Measurements from ENCODE around the gene SPINK5.

SPINK5 gene

GRCh38 chr5:148168246-148168645, 104.5 kb downstream of the SPINK5 start, which contains the start of gene SPINK14:
Gene SPINK14, plus strand, starts transcription at chr5:148168546. Its CDS starts 1,187 bp downstream, at chr5:148169733.
- Histone ChIP-seq H3K4me3 (no peak within 1 kb of the TSS), H3K4me1 (no peaks in the 10 kb centered on the region), H3K4me2 (no peak within 1 kb of the TSS), H3K36me3 (no peaks in the 10 kb centered on the region), H4K20me1 (no peaks in the 10 kb centered on the region), H3K9me3 (no peaks in the 10 kb centered on the region), H3K9ac (no peak within 1 kb of the TSS), H3K27me3 (no peaks in the 10 kb centered on the region), H3K27ac (no peak within 1 kb of the TSS)
- no peak for TF ChIP-seq Cebpa-rat (IDR thresholded peaks at IDR 0.05)

GRCh38 chr5:148172377-148172776, 108.6 kb downstream of the SPINK5 start:
- Histone ChIP-seq H3K4me3 (no peak overlapping the region), H4K20me1 (no peaks in the 10 kb centered on the region), H3K9ac (no peak overlapping the region), H3K9me3 (no peaks in the 10 kb centered on the region), H3K4me2 (no peak overlapping the region), H3K27ac (no peak overlapping the region), H3K27me3 (no peaks in the 10 kb centered on the region), H3K36me3 (no peaks in the 10 kb centered on the region), H3K4me1 (no peaks in the 10 kb centered on the region)
- no peak for TF ChIP-seq Cebpa-rat (IDR thresholded peaks at IDR 0.05)

GRCh38 chr5:148176480-148176879, 112.7 kb downstream of the SPINK5 start:
- Histone ChIP-seq H3K4me2 (no peak overlapping the region), H3K27ac (no peak overlapping the region)
- no peak for TF ChIP-seq Cebpa-rat (IDR thresholded peaks at IDR 0.05)

GRCh38 chr5:148177207-148177606, 113.4 kb downstream of the SPINK5 start:
- H3K9me3 ChIP-seq = no peaks in the 10 kb centered on the region
- H3K4me2 ChIP-seq = no peak overlapping the region
- H3K27me3 ChIP-seq = no peaks in the 10 kb centered on the region
- H3K9ac ChIP-seq = no peak overlapping the region
- no peak for TF ChIP-seq Cebpa-rat (IDR thresholded peaks at IDR 0.05)
- no peaks in the 10 kb centered on the region for H3K4me1 ChIP-seq
- H4K20me1 ChIP-seq = no peaks in the 10 kb centered on the region
- H3K36me3 ChIP-seq = no peaks in the 10 kb centered on the region
- H3K4me3 ChIP-seq = no peak overlapping the region
- H3K27ac ChIP-seq = no peak overlapping the region

More at GRCh38 chr5:148176480-148176879, 112.7 kb downstream of the SPINK5 start:
- no peaks in the 10 kb centered on the region for H3K27me3 ChIP-seq
- H4K20me1 ChIP-seq = no peaks in the 10 kb centered on the region
- no peak overlapping the region for H3K9ac ChIP-seq
- no peak overlapping the region for H3K4me3 ChIP-seq
- H3K4me1 ChIP-seq = no peaks in the 10 kb centered on the region
- no peaks in the 10 kb centered on the region for H3K9me3 ChIP-seq
- no peaks in the 10 kb centered on the region for H3K36me3 ChIP-seq

GRCh38 chr5:148179234-148179824, 115.5 kb downstream of the SPINK5 start:
- Histone ChIP-seq H3K36me3 (no peaks in the 10 kb centered on the region), H3K27me3 (no peaks in the 10 kb centered on the region)

GRCh38 chr5:148186248-148187003, 122.6 kb downstream of the SPINK5 start:
- Histone ChIP-seq H3K4me2 (no peak overlapping the region), H3K27ac (no peak overlapping the region), H3K4me3 (no peak overlapping the region), H4K20me1 (no peaks in the 10 kb centered on the region), H3K9ac (no peak overlapping the region), H3K9me3 (no peaks in the 10 kb centered on the region), H3K27me3 (no peaks in the 10 kb centered on the region), H3K4me1 (peaks cover 5% of the 10 kb centered on the region), H3K36me3 (no peaks in the 10 kb centered on the region)
- TF ChIP-seq Cebpa-rat (IDR thresholded peaks at IDR 0.05) = no peak

More at GRCh38 chr5:148179234-148179824, 115.5 kb downstream of the SPINK5 start:
- no peak for TF ChIP-seq Cebpa-rat (IDR thresholded peaks at IDR 0.05)
- Histone ChIP-seq H3K4me3 (no peak overlapping the region), H4K20me1 (no peaks in the 10 kb centered on the region), H3K4me1 (no peaks in the 10 kb centered on the region), H3K9me3 (no peaks in the 10 kb centered on the region), H3K9ac (no peak overlapping the region), H3K27ac (no peak overlapping the region), H3K4me2 (no peak overlapping the region)
